GM21619 (cell line): Measurements from ENCODE around the gene LSM14B.
"Not testable (repeated sequence)": the region's sequence is repeated elsewhere in the genome, so short reads cannot be mapped to it uniquely, and the experiment has no call there.

ENCODE experiments used
- ATAC-seq: cut with Tn5 transposase; IDR thresholded peaks from one replicate; pipeline ENCODE4 v1.9.1; 2021; ENCODE audit not compliant: unreplicated experiment

Gene LSM14B

DNA sequence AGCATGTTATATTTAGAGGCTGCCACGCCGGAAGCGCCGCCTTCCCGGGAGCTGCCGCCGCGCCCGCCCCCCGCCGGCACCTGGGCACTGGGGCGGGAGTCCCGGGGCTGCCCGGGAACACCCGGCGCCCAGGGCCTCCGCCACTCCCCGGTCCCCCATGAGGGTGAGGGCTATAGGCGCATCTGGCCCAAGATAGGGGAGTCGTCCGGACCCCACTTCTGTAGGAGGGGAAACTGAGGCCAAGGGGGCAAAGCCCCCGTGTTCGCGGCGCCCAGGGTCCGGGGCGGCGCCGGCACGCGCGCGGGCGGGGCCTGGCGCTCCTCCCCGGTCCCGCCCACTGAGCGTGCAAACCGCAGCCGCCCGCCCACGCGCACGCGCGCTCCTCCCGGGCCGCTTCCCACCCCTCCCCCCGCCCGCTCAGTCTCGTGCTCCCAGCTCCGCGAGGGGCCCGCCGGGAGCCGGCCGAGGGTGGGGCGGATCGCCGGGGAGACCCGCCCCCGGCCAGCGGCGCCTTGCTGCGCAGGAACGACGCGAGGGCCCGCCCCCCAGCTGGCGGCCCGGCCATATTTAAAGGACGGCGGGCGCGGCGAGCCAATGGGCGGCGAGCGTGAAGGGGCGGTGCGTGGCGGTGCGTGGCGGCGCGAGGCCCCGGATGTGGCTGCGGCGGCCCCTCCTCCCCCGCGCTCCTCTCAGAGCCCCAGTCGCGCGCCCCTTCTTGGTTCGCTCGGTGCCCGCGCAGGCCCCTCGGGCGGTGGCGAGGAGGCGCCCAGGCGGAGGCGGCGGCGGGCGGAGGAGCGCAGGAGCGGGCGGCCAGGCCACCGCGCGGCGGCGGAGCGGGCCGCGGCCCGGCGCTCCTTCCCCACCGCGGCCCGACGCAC lies at the start of gene LSM14B:
Gene LSM14B (plus strand): TSS at position 700 of the 878 bp plus-strand sequence. CDS start 192 bp downstream, outside the sequence.
- ATAC-seq: peak; percentile 72

DNA sequence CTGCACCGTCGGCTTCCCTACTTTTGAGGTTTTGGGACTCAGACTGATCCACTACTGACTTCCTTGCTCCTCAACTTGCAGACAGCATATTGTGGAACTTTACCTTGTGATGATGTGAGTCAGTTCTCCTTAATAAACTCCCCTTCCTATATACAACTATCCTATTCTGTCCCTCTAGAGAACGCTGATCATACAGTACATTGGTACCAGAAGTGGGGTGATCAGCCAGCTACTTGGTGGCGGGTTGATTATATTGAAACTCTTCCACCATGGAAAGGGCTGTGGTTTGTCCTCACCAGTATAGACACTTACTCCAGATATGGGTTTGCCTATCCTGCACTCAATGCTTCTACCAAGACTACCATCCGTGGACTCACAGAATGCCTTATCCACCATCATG lies 49.0 kb upstream of the LSM14B start:
- ATAC-seq: no peak

DNA sequence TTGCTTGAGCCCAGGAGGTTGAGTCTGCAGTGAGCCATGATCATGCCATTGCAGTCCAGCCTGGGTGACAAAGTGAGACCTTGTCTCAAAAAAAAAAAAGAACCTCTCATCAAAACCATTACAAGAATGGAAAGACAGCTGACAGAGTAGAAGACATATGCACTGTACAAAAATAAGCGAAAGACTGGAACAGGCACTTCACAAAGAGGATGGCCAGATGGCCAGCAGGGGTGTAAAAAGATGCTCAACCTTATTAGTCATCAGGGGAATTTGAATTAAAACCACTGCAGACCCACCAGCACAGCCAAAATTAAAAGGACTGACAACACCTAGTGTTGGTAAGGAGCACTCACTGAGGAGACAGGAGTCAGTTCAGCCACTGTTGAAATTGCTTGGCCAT lies 43.1 kb upstream of the LSM14B start:
- no peak for ATAC-seq

GRCh38 chr20:62080249-62080990 lies 41.9 kb upstream of the LSM14B start:
- ATAC-seq: no peak

- no peak for ATAC-seq
These were observed 39.0 kb upstream of the LSM14B start for GRCh38 chr20:62083312-62083711.

DNA sequence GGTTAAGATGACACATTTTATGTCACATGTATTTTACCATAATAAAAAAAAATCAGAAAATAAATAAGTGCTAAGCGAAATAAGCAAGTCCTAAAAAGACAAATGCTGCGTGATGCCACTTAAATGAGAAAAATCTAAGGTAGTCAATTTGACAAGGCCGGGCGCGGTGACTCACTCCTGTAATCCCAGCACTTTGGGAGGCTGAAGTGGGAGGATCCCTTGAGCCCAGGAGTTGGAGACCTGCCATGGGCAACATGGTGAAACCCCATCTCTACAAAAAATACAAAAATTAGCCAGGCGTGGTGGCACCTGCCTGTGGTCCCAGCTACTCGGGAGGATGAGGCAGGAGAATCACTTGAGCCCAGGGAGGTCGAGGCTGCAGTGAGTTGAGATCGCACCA lies 38.1 kb upstream of the LSM14B start:
- ATAC-seq: not testable (repeated sequence)

GRCh38 chr20:62085206-62085605 lies 37.1 kb upstream of the LSM14B start:
- no peak for ATAC-seq

DNA sequence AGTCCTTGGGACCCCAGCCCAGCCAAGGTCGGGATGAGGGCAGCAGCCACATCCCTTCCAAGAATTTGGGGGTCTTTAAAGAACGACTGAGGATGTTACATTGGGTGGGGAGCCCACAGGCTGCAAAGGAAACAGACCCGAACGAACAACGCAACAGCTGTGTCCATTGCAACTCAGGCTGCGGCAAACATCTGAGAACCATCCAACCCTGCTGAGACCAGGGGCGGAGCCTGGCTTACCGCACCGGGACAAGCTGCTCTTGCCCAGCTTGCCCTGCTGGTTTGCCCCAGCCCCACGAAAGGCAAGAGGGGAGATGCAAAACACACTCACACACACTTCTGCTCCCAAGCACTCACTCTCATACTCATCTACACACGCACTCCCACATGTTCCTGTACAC lies 35.0 kb upstream of the LSM14B start:
- no peak for ATAC-seq

DNA sequence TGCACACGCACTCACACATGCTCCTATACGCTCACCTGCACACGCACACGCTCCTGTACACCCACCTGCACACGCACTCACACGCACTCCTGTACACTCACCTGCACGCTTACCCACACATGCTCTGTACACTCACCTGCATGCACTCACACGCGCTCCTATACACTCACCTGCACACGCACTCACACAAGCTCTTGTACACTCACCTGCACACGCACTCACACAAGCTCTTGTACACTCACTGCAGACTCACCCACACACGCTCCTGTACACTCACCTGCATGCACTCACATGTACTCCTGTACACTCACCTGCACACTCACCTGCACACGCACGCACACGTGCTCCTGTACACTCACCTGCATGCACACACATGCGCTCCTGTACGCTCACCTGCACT lies 34.6 kb upstream of the LSM14B start:
- no peak for ATAC-seq

DNA sequence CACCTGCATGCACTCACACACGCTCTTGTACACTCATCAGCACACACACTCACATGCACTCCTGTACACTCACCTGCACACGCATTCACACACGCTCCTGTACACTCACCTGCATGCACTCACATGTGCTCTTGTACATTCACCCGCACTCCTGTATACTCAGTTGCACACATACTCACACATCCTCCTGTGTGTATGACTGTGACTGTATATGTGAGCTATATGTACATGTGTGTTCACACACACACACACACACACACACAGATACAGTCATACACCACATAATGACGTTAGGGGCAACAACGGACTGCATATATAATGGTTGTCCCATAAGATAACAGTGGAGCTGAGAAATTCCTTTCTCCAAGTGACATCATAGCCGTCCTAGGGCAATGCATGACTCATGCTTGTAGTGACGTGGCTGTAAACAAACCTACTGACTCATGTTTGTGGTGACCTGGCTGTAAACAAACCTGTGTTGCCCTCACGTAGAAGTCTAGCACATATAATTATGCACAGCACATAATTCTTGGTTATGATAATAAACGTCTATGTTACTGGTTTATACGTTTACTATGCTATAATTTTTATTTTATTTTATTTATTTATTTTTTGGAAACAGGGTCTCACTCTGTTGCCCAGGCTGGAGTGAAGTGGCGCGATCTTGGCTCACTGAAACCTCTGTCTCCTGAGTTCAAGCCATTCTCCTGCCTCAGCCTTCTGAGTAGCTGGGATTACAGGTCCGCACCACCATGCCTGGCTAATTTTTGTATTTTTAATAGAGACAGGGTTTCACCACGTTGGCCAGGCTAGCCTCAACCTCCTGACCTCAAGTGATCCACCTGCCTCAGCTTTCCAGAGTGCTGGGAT lies 33.8 kb upstream of the LSM14B start:
- no peak for ATAC-seq

GRCh38 chr20:62089393-62089792 lies 32.9 kb upstream of the LSM14B start:
- ATAC-seq: no peak

- no peak for ATAC-seq
These were observed 25.6 kb upstream of the LSM14B start for GRCh38 chr20:62096421-62097380.

DNA sequence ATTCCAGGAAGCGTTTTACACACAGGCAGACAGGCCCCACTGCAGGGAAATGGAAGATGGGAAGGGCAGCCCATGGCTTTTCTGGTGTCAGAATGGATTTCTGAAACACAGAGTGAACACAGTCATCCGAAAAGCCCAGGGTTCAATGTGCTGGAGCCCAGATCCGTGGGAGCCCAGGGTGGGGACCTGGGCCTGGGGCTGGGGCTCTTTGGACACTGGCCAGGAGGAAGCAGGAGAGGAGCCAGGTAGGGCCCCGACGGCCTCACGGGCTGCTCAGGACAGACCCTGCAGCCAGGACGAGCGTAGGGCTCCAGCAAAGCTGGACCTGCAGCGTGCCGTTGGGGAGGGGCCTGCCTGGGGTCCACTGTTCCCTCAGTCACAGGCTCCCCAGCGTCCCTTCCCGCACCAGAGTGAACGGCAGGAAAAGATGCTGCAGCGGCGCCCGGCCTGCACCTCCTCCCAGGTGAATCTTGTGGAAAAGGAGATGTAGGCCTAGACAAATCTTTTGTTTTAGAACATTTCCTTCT lies 24.3 kb upstream of the LSM14B start:
- no peak for ATAC-seq

DNA sequence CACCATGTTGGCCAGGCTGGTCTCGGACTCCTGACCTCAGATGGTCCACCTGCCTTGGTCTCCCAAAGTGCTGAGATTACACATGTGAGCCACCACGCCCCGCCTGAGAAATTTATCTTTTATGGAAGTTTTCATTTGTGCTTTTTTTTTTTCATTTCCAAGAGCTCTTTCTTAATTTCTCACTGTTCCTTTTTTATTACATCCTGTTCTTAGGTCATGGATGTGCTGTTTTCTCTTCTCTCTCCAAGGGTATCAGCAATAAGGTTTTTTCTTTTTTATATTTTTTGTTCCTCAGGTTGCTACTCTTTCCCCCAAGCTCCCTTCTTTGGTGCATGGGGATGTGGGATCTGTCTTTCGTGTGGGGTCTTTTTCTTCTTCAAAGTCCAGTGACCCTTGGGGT lies 21.2 kb upstream of the LSM14B start:
- ATAC-seq: no peak

- ATAC-seq: no peak
These were observed 18.6 kb upstream of the LSM14B start for GRCh38 chr20:62103508-62104233.

DNA sequence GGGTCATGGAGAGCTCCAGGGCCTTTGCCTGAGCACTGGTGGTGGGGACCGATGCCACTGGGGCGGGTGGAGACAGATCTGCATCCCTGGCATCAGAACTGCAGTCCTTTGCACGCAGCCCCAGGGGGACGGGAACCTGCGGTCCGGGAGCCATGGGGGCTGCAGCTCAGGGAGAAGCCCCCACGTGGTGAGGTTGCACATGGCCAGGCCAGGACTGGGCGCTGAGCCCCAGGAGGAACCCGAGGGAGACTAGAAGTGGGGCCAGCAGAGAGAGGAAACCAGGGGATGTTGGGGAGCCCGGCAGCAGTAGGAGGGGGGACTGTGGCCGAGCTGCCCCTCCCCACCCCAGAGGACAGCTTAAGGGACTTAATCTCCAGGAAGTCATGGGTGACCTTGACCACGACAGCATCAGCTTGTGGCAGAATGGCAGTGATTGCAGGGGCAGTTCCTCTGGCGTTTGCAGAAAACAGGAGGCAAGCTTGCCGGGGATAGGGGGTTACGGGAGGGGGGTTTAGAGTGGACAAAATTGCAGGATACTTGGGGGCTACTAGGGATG lies 18.0 kb upstream of the LSM14B start:
- no peak for ATAC-seq

DNA sequence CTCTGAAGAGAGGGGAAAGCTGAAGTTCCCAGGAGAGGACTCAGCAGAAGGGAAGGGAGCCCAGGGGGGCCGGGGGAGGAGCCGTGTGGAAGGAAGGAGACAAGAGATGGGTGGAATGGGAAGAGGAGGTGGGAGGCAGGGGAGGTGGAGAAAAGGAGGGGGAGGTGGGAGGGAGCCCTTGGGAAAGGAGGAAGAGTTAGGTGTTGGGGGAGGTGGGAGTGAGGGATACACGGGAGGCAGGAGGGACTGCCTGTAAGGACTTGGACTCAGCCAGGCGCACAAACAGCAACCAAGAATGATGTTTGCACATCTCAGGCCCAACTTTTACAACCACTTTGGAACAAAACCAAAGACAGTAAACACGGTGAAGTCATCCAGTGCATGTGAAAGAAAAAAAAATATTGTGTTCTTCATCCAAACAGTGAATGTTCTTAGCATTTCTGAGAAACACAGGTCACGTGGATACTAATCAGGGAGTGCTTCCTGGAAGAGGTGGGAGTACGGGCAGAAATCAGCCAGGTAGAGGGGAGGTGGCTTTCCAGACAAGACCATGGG lies 17.4 kb upstream of the LSM14B start:
- no peak for ATAC-seq

- no peak for ATAC-seq
These were observed 16.7 kb upstream of the LSM14B start for GRCh38 chr20:62105592-62105991.

GRCh38 chr20:62111148-62111547 lies 11.1 kb upstream of the LSM14B start:
- no peak for ATAC-seq
